GM04503 (cell line): ENCODE results near the gene DBNDD2.

Source experiments
- DNase-seq: peaks from one replicate; pipeline ENCODE4 v3.0.0-alpha.2; 2012; ENCODE audit warnings: low read depth

The DBNDD2 gene

GRCh38 chr20:45450097-45450818 lies 42.2 kb downstream of the DBNDD2 start:
- DNase-seq, result no peak

- no peak for DNase-seq
Observed at GRCh38 chr20:45452238-45452637, 44.1 kb downstream of the DBNDD2 start.

- DNase-seq, result no peak
Observed at GRCh38 chr20:45452772-45453691, 44.9 kb downstream of the DBNDD2 start.

- no peak for DNase-seq
Observed at GRCh38 chr20:45456632-45457031, 48.5 kb downstream of the DBNDD2 start.

GRCh38 chr20:45459606-45460005 lies 51.5 kb downstream of the DBNDD2 start:
- no peak for DNase-seq
